ENCODE results near the gene LIMS1.
"Not testable (repeated sequence)": the region's sequence is repeated elsewhere in the genome, so short reads cannot be mapped to it uniquely, and the experiment has no call there.

Gene LIMS1

DNA sequence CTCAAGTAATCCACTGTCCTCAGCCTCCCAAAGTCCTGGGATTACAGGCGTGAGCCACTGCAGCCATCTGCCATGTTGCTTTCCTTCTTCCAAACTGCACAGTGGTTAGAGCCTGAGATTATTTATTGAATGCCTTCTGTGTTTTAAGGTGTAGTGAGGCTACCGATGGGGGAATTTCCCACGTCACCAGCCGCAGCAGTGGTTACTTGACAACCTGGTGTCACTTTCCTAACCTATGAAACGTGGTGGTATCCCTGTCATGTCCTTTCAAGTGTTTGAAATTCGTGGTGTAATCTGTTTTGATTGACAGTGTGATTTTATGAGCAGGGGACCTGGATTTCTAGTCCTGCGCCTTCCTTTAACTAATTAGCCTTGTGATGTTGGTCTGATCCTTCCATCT, 124.3 kb downstream of the LIMS1 start:
- not testable (repeated sequence) for DNase-seq (ENCODE audit: low read depth in 3 of 3)

DNA sequence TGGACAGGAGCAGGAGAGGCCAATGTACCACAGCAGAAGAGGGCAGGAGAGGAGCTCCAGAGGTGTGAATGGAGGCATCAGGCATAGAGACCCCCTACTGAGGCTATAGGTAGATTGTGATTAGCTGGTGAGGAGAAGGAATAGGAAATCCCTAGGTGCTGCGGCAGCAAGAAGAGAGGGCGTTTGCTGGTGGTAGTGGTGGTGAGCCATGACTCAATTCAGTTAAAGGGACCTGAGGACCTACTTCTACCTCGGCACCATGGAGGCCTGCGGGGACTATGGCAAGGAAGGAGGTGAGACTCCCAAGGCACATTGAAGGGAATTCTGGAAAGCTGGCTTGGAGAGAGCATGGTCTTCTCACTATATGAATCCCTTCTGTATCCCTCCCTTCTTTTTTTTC, 127.2 kb downstream of the LIMS1 start:
- not testable (repeated sequence) for DNase-seq (ENCODE audit: low read depth in 3 of 3)

DNA sequence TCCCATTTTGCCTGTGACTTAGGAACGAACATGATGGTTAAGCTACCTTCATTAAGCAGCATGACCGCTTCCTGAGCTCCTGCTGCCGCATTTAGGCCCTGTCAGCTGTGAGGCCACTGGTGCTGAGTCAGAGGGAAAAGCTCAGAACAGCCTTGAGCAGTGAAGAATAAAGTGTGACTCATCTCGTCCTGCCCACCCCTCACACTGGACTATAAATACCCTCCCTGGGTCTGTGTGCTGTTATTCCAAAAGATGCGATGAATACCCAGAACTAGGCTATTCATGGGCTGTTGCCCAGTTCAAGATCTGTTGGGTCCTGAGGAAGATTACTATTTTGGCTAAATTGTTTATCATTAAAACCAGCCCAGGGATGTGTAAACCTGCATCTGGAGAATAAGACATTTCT, 127.9 kb downstream of the LIMS1 start:
- not testable (repeated sequence) for DNase-seq (ENCODE audit: low read depth in 3 of 3)

- DNase-seq (ENCODE audit: low read depth in 3 of 3), result not testable (repeated sequence)
Observed at GRCh38 chr2:108663346-108663745, 129.1 kb downstream of the LIMS1 start.

DNA sequence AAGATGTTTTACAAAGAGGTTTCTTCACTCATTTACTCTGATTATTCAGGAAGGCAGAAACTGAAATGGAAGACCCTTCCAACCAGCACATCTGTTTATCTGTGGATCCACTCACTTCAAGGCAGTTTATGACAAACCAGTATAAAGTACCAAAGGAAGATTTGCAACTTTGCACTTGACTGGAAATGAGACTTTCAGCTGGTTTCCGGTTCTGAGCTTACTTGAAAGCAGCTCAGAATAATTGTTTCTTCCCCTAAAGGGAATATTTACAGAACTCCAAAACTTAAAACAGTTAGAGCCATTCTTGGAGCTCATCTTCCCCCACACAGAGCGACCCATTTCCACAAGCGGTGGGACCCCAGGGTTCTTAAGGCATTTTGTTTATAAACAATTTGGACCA, 129.8 kb downstream of the LIMS1 start:
- not testable (repeated sequence) for DNase-seq (ENCODE audit: low read depth in 3 of 3)

- not testable (repeated sequence) for DNase-seq (ENCODE audit: low read depth in 3 of 3)
Observed at GRCh38 chr2:108664979-108665378, 130.7 kb downstream of the LIMS1 start.

DNA sequence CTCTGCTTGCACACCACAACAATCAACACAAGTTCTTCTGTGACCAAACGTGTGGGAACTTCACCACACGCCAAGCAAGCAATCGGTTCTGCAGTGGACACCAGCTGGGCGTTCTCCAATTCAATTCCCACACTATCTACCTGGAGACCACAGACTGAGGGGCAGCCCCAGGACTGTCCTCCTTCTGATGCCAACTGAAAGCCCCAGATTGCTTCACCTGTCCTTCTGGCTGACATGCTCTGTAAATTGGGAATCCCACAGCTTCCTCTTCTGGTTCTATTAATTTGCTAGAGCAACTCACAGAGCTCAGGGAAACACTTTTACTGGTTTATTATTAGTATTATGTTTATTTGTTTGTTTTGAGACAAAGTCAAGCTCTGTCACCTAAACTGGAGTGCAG, 131.7 kb downstream of the LIMS1 start:
- DNase-seq (ENCODE audit: low read depth in 3 of 3), result not testable (repeated sequence)

- DNase-seq (ENCODE audit: low read depth in 3 of 3), result not testable (repeated sequence)
Observed at GRCh38 chr2:108667140-108667539, 132.9 kb downstream of the LIMS1 start.

- not testable (repeated sequence) for DNase-seq (ENCODE audit: low read depth in 3 of 3)
Observed at GRCh38 chr2:108670282-108670681, 136.0 kb downstream of the LIMS1 start.

GRCh38 chr2:108672200-108672805, 138.0 kb downstream of the LIMS1 start:
- not testable (repeated sequence) for DNase-seq (ENCODE audit: low read depth in 3 of 3)

DNA sequence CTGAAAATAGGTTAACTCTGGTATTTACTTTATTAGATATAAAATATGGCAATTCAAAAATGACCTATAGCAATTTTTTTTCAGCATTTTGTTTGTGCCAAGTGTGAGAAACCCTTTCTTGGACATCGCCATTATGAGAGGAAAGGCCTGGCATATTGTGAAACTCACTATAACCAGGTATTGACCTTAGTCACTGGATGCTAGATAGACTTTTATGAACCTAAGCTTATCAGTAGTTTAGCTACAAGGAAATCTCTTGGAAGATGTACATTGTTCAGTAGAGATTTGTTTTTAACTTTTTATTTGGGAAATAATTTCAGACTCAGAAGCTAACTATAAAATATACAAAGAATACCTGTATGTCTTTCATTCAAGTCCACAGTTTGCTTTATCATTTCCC, 142.3 kb downstream of the LIMS1 start:
- DNase-seq (ENCODE audit: low read depth in 3 of 3), result not testable (repeated sequence)

DNA sequence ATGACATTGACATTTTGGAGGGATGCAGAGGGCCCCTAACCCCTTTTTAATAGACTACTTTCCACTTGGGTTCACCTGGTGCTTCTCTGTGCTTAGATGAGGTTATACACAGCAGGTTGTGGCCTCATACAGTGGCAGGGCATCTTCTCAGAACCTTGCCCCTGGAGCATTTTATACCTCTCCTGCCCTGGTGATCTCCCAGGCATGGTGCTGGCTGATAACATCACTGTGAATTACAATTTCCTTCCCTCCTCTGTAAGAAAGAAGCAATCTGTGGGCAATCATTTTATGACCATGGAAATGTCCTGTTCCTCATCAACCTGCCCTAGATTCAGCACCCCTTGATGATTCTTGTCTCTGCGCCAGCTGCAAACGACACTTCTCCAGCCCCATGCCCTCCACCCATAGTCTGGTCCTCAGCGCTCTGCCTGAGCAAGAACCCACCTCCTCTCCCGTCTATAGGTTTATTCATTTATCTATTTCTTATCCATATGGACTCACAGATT, 143.0 kb downstream of the LIMS1 start:
- not testable (repeated sequence) for DNase-seq (ENCODE audit: low read depth in 3 of 3)

DNA sequence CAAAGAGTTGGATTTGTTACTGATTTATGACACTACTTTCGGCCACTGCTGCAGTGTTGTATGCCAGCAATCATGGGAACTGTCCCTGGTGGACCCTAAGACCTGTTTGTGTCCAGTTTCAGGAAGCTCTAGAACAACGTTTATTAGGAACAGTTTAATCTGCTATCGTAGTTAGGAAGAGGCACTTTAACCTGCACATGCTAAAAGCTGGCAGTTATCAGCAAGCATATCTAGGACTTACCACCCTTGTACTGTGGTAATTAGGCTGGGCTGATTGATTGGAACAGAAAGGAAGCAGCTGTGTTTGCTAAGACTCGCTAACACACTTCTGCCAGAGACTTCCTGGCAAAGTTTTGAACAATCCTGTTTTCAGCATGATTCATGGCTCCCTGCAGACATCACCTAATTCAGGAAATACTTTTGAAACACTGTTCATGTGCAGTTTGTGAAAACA, 144.0 kb downstream of the LIMS1 start:
- DNase-seq (ENCODE audit: low read depth in 3 of 3), result not testable (repeated sequence)

GRCh38 chr2:108680805-108681204, 146.5 kb downstream of the LIMS1 start:
- DNase-seq (ENCODE audit: low read depth in 3 of 3), result not testable (repeated sequence)

DNA sequence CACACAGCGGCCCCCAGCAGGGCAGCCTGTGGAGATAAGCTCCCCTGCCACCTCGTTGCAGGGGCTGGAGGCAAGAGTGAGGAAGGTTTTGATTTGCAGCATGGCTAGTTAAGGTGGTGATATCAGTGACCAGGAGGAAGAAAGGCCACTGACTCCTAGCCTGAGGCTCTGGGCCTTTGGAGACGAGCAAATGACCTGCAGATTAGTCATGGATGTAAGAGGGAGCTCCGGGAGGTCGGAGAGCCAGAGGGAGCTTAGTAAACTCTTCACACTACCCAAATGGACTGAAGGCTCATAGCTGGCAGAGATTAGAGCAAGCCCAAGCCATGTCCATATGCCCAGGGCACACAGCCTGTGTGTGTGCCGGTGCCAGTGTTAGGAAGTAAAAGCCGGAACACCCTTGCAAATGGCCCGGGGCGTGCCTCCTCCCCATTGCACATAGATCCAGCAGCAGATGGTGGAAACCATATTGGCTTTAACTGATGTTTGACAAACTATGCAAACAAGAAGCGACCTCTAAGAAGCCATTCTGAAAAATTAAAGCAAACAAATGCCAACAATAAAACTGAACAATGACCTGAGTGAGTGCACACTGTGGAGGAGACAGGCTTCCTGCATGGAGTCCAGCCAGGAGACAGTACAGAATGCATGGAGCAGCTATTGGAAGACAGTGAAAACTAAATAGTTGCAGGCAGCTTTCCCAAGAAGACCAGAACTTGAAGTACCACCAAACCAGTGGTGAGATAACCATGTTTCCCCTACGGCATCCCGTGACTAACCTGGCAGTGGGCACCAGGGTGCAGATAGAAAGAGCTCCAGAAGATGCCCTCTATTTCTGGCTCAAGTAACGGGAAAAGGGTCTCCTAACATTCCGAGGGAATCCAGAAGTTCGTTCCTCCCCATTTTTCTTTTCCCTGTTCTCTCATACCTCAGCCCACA, 154.8 kb downstream of the LIMS1 start:
- not testable (repeated sequence) for DNase-seq (ENCODE audit: low read depth in 3 of 3)

GRCh38 chr2:108690001-108690400, 155.7 kb downstream of the LIMS1 start:
- not testable (repeated sequence) for DNase-seq (ENCODE audit: low read depth in 3 of 3)

DNA sequence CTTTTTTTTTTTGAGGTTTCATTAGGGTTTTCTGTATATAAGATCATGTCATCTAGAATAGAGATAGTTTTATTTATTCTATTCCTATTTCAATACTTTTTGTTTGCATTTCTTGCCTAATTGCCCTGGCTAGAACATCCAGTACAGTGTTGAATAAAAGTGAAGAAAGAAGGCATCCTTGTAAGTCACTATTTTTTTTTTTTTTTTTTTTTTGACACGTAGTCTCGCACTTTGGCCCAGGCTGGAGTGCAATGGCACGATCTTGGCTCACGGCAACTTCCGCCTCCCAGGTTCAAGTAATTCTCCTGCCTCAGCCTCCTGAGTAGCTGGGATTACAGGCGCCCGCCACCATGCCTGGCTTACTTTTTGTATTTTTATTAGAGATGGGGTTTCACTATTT, 157.2 kb downstream of the LIMS1 start:
- no peak for DNase-seq (ENCODE audit: low read depth in 3 of 3)

- DNase-seq (ENCODE audit: low read depth in 3 of 3), result no peak
Observed at GRCh38 chr2:108701208-108701607, 166.9 kb downstream of the LIMS1 start.

DNA sequence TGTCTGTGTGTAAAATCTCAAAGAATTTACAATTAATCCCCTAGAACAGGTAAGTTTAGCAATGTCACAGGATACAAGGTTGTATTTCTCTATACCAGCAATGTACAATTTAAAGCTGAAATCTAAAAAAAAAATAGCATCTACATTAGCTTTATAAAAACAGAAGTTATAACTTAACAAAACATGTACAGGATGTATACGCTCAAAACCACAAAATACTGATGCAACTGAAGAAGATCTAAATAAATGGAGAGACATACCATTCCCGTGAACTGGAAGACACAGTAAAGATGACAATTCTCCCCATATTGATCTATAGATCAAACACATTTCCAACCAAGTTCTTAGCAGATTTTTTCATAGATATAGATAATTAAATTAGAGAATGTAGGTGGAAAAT, 167.5 kb downstream of the LIMS1 start:
- DNase-seq (ENCODE audit: low read depth in 3 of 3), result no peak

GRCh38 chr2:108704871-108705270, 170.6 kb downstream of the LIMS1 start:
- no peak for DNase-seq (ENCODE audit: low read depth in 3 of 3)

DNA sequence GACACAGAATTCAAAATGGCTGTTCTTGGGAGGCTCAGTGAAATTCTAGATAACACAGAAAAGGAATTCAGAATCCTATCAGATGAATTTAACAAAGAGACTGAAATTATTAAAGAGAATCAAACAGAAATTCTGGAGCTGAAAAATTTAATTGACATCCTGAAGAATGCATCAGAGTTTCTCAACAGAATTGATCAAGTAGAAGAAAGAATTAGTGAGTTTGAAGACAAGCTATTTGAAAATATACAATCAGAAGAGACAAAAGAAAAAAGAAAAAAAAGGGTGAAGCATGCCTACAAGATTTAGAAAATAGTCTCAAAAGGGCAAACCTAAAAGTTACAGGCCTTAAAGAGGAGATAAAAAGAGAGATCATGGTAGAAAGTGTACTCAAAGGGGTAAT, 173.0 kb downstream of the LIMS1 start:
- DNase-seq (ENCODE audit: low read depth in 3 of 3), result no peak

DNA sequence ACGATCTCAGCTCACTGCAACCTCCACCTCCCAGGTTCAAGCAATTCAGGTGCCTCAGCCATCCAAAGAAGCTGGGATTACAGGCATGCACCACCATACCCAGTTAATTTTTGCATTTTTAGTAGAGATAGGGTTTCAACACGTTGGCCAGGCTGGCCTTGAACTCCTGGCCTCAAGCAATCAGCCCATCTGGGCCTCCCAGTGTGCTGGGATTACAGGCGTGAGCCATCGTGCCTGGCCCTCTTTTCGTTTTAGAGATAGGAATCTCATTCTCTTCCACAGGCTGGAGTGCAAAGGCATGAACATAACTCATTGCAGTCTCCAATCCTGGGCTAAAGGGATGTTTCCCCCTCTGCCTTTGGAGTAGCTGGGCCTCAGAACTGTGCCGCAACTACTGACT, 182.7 kb downstream of the LIMS1 start:
- not testable (repeated sequence) for DNase-seq (ENCODE audit: low read depth in 3 of 3)
